ENCODE measurements around the gene MAGI2.

GRCh38 chr7:78011642-78012041 is 1441.8 kb downstream of the MAGI2 start:
- TF ChIP-seq CTCF (conservative IDR thresholded peaks at IDR 0.05; ENCODE audit: low read length) (no peak), EZH2phosphoT487 (IDR thresholded peaks at IDR 0.05; ENCODE audit: borderline replicate concordance, low read depth, low read length) (no peak)
